NCI-H1105 (cell line): ENCODE results near the gene NXPE4.
A peak's percentile ranks its signal among the peaks of the same experiment; 100 is the strongest.
"Not testable (repeated sequence)": the region's sequence is repeated elsewhere in the genome, so short reads cannot be mapped to it uniquely, and the experiment has no call there.

Source experiments
- DNase-seq: peaks from one replicate; lab custom pipeline; 2025; lab: John Stamatoyannopoulos, UW

NXPE4 gene

GRCh38 chr11:114610550-114610949 lies 15.0 kb upstream of the NXPE4 start:
- no peak for DNase-seq

- DNase-seq, result no peak
Observed at GRCh38 chr11:114609429-114609828, 13.8 kb upstream of the NXPE4 start.

- DNase-seq, result not testable (repeated sequence)
Observed at GRCh38 chr11:114608605-114609004, 13.0 kb upstream of the NXPE4 start.

GRCh38 chr11:114607753-114608459 lies 12.3 kb upstream of the NXPE4 start:
- no peak for DNase-seq

- not testable (repeated sequence) for DNase-seq
Observed at GRCh38 chr11:114606802-114607075, 11.2 kb upstream of the NXPE4 start.

GRCh38 chr11:114606003-114606801 lies 10.6 kb upstream of the NXPE4 start:
- DNase-seq, result no peak

GRCh38 chr11:114605370-114605769 lies 9.8 kb upstream of the NXPE4 start:
- DNase-seq, result no peak

GRCh38 chr11:114604886-114605285 lies 9.3 kb upstream of the NXPE4 start:
- no peak for DNase-seq

- DNase-seq, result no peak
Observed at GRCh38 chr11:114604179-114604813, 8.7 kb upstream of the NXPE4 start.

- DNase-seq, result peak; percentile 14
Observed at GRCh38 chr11:114603151-114603550, 7.6 kb upstream of the NXPE4 start.

GRCh38 chr11:114598461-114598860 lies 2.9 kb upstream of the NXPE4 start:
- no peak for DNase-seq

- no peak for DNase-seq
Observed at GRCh38 chr11:114596175-114596919, 761 bp upstream of the NXPE4 start.

GRCh38 chr11:114594703-114595102 lies 883 bp downstream of the NXPE4 start:
- no peak for DNase-seq

GRCh38 chr11:114587398-114587953 lies 8.1 kb downstream of the NXPE4 start:
- no peak for DNase-seq

GRCh38 chr11:114586797-114587196 lies 8.8 kb downstream of the NXPE4 start:
- DNase-seq, result no peak

GRCh38 chr11:114571712-114572111 lies 23.9 kb downstream of the NXPE4 start:
- no peak for DNase-seq

- DNase-seq, result no peak
Observed at GRCh38 chr11:114569801-114570200, 25.8 kb downstream of the NXPE4 start.

GRCh38 chr11:114566276-114566675 lies 29.3 kb downstream of the NXPE4 start:
- no peak for DNase-seq

- DNase-seq, result no peak
Observed at GRCh38 chr11:114564831-114565230, 30.8 kb downstream of the NXPE4 start.

- DNase-seq, result no peak
Observed at GRCh38 chr11:114563077-114563476, 32.5 kb downstream of the NXPE4 start.

GRCh38 chr11:114562166-114562916 lies 33.2 kb downstream of the NXPE4 start:
- DNase-seq, result no peak
